Measurements from ENCODE around the gene GRID2. TPM values are rescaled to one million over a fixed set of nuclear protein-coding genes. Genes with fewer than 3 reads are reported as not detected.

GRID2 gene
- polyA plus RNA-seq, 1 donor from 2014 or later, result 14.9 TPM

DNA sequence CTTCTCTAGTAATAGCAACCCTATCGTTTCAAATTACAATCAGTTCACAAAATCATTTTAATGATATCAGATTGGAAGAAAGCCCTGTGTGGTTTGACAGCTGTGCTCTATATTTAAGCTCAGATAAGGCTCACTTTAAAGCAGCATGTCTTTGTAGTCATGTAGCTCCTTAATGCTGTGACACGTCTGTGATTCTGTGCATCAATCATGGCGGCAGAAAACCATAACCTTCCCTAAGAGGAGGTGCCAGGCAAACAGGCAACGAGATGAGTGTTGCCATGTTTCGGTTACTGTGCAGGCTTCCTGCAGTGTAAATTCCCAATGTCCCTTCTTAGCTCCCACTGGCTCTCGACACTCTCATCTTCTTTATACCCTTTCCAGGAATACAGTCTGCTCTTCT, 212.7 kb downstream of the GRID2 start:
- Histone ChIP-seq H3K4me2 (ENCODE audit: low read length) (no peak overlapping the region), H3F3A (ENCODE audit: insufficient read depth, low read length, poor library complexity, severe bottlenecking) (no peaks in the 10 kb centered on the region), H3K9ac (ENCODE audit: low read length) (no peak overlapping the region), H3K27ac (ENCODE audit: low read length) (peak overlapping the region; percentile 63), H3K9me3 (ENCODE audit: low read length) (no peaks in the 10 kb centered on the region), H3K4me3 (ENCODE audit: low read length) (peak overlapping the region; percentile 8), H2AFZ (ENCODE audit: low read depth, low read length) (no peak overlapping the region), H4K20me1 (ENCODE audit: insufficient read depth) (no peaks in the 10 kb centered on the region), H3K27me3 (ENCODE audit: insufficient read depth, low read depth, low read length) (no peaks in the 10 kb centered on the region), H3K36me3 (ENCODE audit: insufficient read depth, low read length) (no peaks in the 10 kb centered on the region), H3K79me2 (replicated peaks; ENCODE audit: insufficient read depth, low read length) (no peaks in the 10 kb centered on the region), H3K9me2 (ENCODE audit: insufficient read depth, low read length) (no peaks in the 10 kb centered on the region)
- TF ChIP-seq MXI1 (conservative IDR thresholded peaks at IDR 0.05; ENCODE audit: poor library complexity, severe bottlenecking) (no peak), EP300 (conservative IDR thresholded peaks at IDR 0.05; ENCODE audit: poor library complexity, severe bottlenecking) (peak; percentile 86), EZH2 (IDR thresholded peaks at IDR 0.05; ENCODE audit: borderline replicate concordance, insufficient read depth, low read length, poor library complexity, severe bottlenecking) (no peak), RAD21 (conservative IDR thresholded peaks at IDR 0.05) (peak; percentile 30), TAF1 (IDR thresholded peaks at IDR 0.05; ENCODE audit: low read depth) (no peak), POLR2AphosphoS5 (IDR thresholded peaks at IDR 0.05) (peak; percentile 74), SMC3 (conservative IDR thresholded peaks at IDR 0.05; ENCODE audit: poor library complexity) (no peak)
- TF ChIP-seq, protein P1, sequence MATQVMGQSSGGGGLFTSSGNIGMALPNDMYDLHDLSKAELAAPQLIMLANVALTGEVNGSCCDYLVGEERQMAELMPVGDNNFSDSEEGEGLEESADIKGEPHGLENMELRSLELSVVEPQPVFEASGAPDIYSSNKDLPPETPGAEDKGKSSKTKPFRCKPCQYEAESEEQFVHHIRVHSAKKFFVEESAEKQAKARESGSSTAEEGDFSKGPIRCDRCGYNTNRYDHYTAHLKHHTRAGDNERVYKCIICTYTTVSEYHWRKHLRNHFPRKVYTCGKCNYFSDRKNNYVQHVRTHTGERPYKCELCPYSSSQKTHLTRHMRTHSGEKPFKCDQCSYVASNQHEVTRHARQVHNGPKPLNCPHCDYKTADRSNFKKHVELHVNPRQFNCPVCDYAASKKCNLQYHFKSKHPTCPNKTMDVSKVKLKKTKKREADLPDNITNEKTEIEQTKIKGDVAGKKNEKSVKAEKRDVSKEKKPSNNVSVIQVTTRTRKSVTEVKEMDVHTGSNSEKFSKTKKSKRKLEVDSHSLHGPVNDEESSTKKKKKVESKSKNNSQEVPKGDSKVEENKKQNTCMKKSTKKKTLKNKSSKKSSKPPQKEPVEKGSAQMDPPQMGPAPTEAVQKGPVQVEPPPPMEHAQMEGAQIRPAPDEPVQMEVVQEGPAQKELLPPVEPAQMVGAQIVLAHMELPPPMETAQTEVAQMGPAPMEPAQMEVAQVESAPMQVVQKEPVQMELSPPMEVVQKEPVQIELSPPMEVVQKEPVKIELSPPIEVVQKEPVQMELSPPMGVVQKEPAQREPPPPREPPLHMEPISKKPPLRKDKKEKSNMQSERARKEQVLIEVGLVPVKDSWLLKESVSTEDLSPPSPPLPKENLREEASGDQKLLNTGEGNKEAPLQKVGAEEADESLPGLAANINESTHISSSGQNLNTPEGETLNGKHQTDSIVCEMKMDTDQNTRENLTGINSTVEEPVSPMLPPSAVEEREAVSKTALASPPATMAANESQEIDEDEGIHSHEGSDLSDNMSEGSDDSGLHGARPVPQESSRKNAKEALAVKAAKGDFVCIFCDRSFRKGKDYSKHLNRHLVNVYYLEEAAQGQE (IDR thresholded peaks at IDR 0.05; ENCODE audit: borderline replicate concordance), result peak; percentile 59
- TF ChIP-seq, protein P2, sequence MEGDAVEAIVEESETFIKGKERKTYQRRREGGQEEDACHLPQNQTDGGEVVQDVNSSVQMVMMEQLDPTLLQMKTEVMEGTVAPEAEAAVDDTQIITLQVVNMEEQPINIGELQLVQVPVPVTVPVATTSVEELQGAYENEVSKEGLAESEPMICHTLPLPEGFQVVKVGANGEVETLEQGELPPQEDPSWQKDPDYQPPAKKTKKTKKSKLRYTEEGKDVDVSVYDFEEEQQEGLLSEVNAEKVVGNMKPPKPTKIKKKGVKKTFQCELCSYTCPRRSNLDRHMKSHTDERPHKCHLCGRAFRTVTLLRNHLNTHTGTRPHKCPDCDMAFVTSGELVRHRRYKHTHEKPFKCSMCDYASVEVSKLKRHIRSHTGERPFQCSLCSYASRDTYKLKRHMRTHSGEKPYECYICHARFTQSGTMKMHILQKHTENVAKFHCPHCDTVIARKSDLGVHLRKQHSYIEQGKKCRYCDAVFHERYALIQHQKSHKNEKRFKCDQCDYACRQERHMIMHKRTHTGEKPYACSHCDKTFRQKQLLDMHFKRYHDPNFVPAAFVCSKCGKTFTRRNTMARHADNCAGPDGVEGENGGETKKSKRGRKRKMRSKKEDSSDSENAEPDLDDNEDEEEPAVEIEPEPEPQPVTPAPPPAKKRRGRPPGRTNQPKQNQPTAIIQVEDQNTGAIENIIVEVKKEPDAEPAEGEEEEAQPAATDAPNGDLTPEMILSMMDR (IDR thresholded peaks at IDR 0.05; ENCODE audit: poor library complexity, severe bottlenecking), result no peak

DNA sequence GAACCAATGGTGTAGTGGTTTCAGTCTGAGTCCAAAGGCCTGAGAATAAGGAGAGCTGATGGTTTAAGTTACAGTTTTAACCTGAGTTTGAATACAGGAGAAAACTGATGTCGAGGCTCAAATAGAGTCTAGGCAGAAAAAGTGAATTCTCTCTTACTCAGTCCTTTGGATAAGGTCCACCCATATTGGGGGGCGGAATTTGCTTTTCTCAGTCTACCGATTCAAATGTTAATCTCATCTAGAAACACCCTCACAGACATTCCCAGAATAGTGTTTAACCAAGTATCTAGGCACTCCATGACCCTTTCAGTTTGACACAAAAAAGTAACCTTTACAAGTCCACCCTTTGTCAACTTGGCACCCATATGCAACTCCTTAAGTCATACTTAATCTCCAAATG, 216.0 kb downstream of the GRID2 start:
- Histone ChIP-seq H3F3A (ENCODE audit: insufficient read depth, low read length, poor library complexity, severe bottlenecking) (no peaks in the 10 kb centered on the region), H3K27ac (ENCODE audit: low read length) (no peak overlapping the region), H2AFZ (ENCODE audit: low read depth, low read length) (no peak overlapping the region), H4K20me1 (ENCODE audit: insufficient read depth) (no peaks in the 10 kb centered on the region), H3K27me3 (ENCODE audit: insufficient read depth, low read depth, low read length) (no peaks in the 10 kb centered on the region), H3K4me3 (ENCODE audit: low read length) (no peak overlapping the region), H3K9me3 (ENCODE audit: low read length) (no peaks in the 10 kb centered on the region), H3K4me2 (ENCODE audit: low read length) (no peak overlapping the region), H3K36me3 (ENCODE audit: insufficient read depth, low read length) (no peaks in the 10 kb centered on the region), H3K9ac (ENCODE audit: low read length) (no peak overlapping the region), H3K79me2 (replicated peaks; ENCODE audit: insufficient read depth, low read length) (no peaks in the 10 kb centered on the region), H3K9me2 (ENCODE audit: insufficient read depth, low read length) (no peaks in the 10 kb centered on the region)
- TF ChIP-seq, protein P1 (IDR thresholded peaks at IDR 0.05; ENCODE audit: borderline replicate concordance), result no peak
- TF ChIP-seq MXI1 (conservative IDR thresholded peaks at IDR 0.05; ENCODE audit: poor library complexity, severe bottlenecking) (no peak), SMC3 (conservative IDR thresholded peaks at IDR 0.05; ENCODE audit: poor library complexity) (no peak), EP300 (conservative IDR thresholded peaks at IDR 0.05; ENCODE audit: poor library complexity, severe bottlenecking) (no peak), TAF1 (IDR thresholded peaks at IDR 0.05; ENCODE audit: low read depth) (no peak), RAD21 (conservative IDR thresholded peaks at IDR 0.05) (no peak), EZH2 (IDR thresholded peaks at IDR 0.05; ENCODE audit: borderline replicate concordance, insufficient read depth, low read length, poor library complexity, severe bottlenecking) (no peak), POLR2AphosphoS5 (IDR thresholded peaks at IDR 0.05) (no peak)
- TF ChIP-seq, protein P2 (IDR thresholded peaks at IDR 0.05; ENCODE audit: poor library complexity, severe bottlenecking), result no peak

Data from neural cell (in vitro differentiated cells).